Measurements from ENCODE around the gene EIF5A.

- TF ChIP-seq CTCF (IDR thresholded peaks at IDR 0.05): no peak
- TF ChIP-seq POLR2AphosphoS5 (IDR thresholded peaks at IDR 0.05): no peak
These were observed 14.0 kb downstream of the EIF5A start for GRCh38 chr17:7321466-7321865.
